Measurements from ENCODE around the gene BCR.

DNA sequence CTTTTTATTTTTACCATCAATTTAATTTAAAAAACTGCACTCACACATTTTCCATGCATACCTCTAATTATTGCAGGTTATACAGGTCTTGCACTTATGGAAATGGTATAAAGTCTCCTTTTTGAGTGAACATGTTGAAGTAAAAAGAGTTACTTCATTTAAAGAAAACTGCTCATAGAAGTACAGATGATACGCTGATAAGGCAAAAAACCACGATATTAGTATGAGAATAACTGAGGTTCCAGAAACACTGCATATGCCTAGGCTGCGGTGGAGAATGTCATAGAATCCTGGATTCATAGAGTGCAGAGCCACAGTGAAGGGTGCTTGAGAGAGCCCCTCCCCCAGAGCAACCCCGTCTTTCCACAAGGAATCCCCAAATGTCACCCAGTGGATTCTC lies 175.8 kb downstream of the BCR start:
- TF ChIP-seq, protein P1, sequence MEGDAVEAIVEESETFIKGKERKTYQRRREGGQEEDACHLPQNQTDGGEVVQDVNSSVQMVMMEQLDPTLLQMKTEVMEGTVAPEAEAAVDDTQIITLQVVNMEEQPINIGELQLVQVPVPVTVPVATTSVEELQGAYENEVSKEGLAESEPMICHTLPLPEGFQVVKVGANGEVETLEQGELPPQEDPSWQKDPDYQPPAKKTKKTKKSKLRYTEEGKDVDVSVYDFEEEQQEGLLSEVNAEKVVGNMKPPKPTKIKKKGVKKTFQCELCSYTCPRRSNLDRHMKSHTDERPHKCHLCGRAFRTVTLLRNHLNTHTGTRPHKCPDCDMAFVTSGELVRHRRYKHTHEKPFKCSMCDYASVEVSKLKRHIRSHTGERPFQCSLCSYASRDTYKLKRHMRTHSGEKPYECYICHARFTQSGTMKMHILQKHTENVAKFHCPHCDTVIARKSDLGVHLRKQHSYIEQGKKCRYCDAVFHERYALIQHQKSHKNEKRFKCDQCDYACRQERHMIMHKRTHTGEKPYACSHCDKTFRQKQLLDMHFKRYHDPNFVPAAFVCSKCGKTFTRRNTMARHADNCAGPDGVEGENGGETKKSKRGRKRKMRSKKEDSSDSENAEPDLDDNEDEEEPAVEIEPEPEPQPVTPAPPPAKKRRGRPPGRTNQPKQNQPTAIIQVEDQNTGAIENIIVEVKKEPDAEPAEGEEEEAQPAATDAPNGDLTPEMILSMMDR (conservative IDR thresholded peaks at IDR 0.05 in 1 of 2, IDR thresholded peaks at IDR 0.05 in 1 of 2; ENCODE audit: low read depth in 1 of 2, low read length in 2 of 2), result no peak
- TF ChIP-seq EZH2 (IDR thresholded peaks at IDR 0.05; ENCODE audit: low read length, missing control alignments), result no peak
